ENCODE data around the gene RAB21. TPM values are rescaled to one million over a fixed set of nuclear protein-coding genes. Genes with fewer than 3 reads are reported as not detected.
A peak's percentile ranks its signal among the peaks of the same experiment; 100 is the strongest.

The RAB21 gene
- total and polyA plus RNA-seq, 2 experiments from 2014 or later: 26.6 to 38.8 TPM

DNA sequence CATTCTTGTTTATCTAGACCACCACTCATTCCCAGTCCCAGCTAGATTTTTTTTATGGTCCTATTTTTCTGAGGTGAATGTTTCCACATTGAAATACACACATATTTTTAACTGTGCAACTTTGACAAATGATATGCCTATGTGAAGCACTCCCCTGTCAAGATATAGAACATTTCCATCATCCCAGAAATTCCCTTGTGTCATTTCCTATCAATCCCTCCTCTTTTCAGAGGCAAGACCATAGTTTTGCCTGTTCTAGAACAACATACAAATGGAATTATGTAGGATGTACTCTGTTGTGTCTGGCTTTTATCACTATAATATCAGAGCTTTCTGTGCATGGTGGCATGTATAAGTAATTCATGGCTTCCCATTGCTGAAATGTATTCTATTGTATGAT, 36.1 kb upstream of the RAB21 start:
- Histone ChIP-seq H3K9ac (no peak overlapping the region), H3K79me2 (ENCODE audit: insufficient read depth) (no peaks in the 10 kb centered on the region), H3K27ac (no peak overlapping the region), H3K4me1 (ENCODE audit: insufficient read depth) (no peaks in the 10 kb centered on the region), H2AFZ (no peak overlapping the region), H3K4me3 (no peak overlapping the region), H4K20me1 (ENCODE audit: insufficient read depth) (no peaks in the 10 kb centered on the region), H3K9me2 (ENCODE audit: insufficient read depth) (no peaks in the 10 kb centered on the region), H3K4me2 (ENCODE audit: unreplicated experiment) (no peak overlapping the region), H3K9me3 (ENCODE audit: low read depth) (no peaks in the 10 kb centered on the region), H3F3A (ENCODE audit: insufficient read depth) (no peaks in the 10 kb centered on the region), H3K27me3 (replicated peaks; ENCODE audit: insufficient read depth) (no peaks in the 10 kb centered on the region), H3K36me3 (ENCODE audit: low read depth) (no peaks in the 10 kb centered on the region)
- in situ Hi-C loops (cut with MboI): no loop called here
- no peak for TF ChIP-seq EZH2 (IDR thresholded peaks at IDR 0.05; ENCODE audit: insufficient read depth, poor library complexity, severe bottlenecking)
- no peak for TF ChIP-seq EZH2phosphoT487 (IDR thresholded peaks at IDR 0.05; ENCODE audit: insufficient read depth, low read depth)
- no peak for DNase-seq

DNA sequence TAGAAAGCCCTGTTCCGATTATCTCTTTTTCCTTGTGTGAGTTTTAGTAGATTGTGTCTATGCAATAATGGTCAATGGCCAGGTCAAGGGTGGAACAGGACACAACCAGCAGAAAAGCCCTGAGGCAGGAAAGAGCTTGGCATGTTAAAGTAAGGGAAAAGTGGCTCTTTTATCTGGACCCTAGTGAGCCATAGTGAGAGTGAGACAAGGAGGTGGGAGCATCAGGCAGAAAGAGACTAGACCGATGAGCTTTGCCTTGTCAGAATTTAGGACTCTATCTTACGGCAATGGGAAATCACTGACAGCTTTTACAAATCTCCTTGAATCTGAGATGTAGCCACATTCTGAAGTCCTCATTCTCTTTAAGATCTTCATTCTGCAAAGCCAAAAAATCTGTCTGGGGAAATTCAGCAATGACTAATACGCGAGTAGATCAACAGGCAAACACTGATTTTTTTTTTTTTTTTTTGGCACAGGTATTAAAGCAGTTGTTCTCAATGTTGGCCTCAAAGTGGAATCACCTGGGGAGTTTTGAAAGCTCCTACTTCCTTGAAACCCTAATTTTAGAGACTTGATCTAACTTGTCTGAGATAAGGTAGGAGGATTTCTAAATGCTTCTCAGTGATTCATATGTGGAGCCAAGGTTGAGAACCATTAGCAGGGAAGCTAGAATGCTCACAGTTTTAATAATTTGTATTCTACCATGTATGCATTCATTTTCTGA, 34.9 kb upstream of the RAB21 start:
- no peak overlapping the region for H3K4me2 ChIP-seq (ENCODE audit: unreplicated experiment)
- H3K27me3 ChIP-seq (replicated peaks; ENCODE audit: insufficient read depth): no peaks in the 10 kb centered on the region
- H3F3A ChIP-seq (ENCODE audit: insufficient read depth): no peaks in the 10 kb centered on the region
- no peak for TF ChIP-seq EZH2phosphoT487 (IDR thresholded peaks at IDR 0.05; ENCODE audit: insufficient read depth, low read depth)
- no peak for TF ChIP-seq EZH2 (IDR thresholded peaks at IDR 0.05; ENCODE audit: insufficient read depth, poor library complexity, severe bottlenecking)
- peak; percentile 7 for DNase-seq
- H3K4me1 ChIP-seq (ENCODE audit: insufficient read depth): no peaks in the 10 kb centered on the region
- no peak overlapping the region for H3K9ac ChIP-seq
- H3K4me3 ChIP-seq: no peak overlapping the region
- H3K79me2 ChIP-seq (ENCODE audit: insufficient read depth): no peaks in the 10 kb centered on the region
- H4K20me1 ChIP-seq (ENCODE audit: insufficient read depth): no peaks in the 10 kb centered on the region
- in situ Hi-C loops (cut with MboI): no loop called here
- no peaks in the 10 kb centered on the region for H3K9me3 ChIP-seq (ENCODE audit: low read depth)
- H3K27ac ChIP-seq: no peak overlapping the region
- H3K36me3 ChIP-seq (ENCODE audit: low read depth): no peaks in the 10 kb centered on the region
- no peak overlapping the region for H2AFZ ChIP-seq
- 90 to 93% methylated on average over 5 of the region's 5 CpGs for WGBS, 2 experiments (ENCODE audit: low coverage in 1 of 2, low lambda C conversion rate in 2 of 2, missing lambda C conversion rate in 2 of 2)
- H3K9me2 ChIP-seq (ENCODE audit: insufficient read depth): no peaks in the 10 kb centered on the region

DNA sequence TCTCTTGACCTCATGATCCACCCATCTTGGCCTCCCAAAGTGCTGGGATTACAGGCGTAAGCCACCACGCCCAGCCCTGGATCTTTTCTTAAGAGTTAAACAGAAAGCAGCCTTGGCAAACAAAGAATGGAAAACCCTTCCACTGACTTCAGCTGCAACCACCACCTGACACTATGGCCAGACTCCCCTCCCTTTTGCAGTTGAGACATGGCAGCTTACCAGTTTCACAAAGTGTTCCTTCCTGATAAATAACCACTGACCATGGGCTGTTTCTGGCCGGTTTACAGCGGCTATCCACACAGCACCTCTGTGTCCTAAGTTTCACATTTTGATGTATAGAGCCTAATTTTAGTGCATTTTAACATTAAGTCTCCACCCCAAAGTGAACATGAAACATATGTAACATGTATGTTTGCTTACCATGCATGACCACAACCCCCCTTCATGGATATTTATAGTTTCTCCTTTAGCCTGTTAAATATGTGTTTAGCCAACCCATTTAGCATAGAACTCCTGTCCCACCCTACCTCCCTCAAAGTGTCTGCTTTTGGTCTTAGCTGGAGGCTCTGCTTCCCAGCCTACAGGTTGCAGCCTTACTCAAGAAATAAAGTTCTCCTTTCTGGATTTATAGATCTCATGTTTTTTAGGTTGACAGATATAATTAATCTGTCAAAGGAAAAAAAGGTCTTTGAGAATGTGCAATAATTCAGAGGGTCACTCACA, 32.7 kb upstream of the RAB21 start:
- Histone ChIP-seq H3K9me2 (ENCODE audit: insufficient read depth) (no peaks in the 10 kb centered on the region), H3K4me3 (no peak overlapping the region), H3F3A (ENCODE audit: insufficient read depth) (no peaks in the 10 kb centered on the region), H4K20me1 (ENCODE audit: insufficient read depth) (no peaks in the 10 kb centered on the region), H3K79me2 (ENCODE audit: insufficient read depth) (no peaks in the 10 kb centered on the region), H2AFZ (no peak overlapping the region), H3K9me3 (ENCODE audit: low read depth) (no peaks in the 10 kb centered on the region), H3K4me1 (ENCODE audit: insufficient read depth) (no peaks in the 10 kb centered on the region), H3K36me3 (ENCODE audit: low read depth) (no peaks in the 10 kb centered on the region), H3K4me2 (ENCODE audit: unreplicated experiment) (no peak overlapping the region), H3K27ac (no peak overlapping the region), H3K27me3 (replicated peaks; ENCODE audit: insufficient read depth) (no peaks in the 10 kb centered on the region), H3K9ac (no peak overlapping the region)
- DNase-seq: no peak
- in situ Hi-C loops (cut with MboI): no loop called here
- TF ChIP-seq EZH2phosphoT487 (IDR thresholded peaks at IDR 0.05; ENCODE audit: insufficient read depth, low read depth) (no peak), EZH2 (IDR thresholded peaks at IDR 0.05; ENCODE audit: insufficient read depth, poor library complexity, severe bottlenecking) (no peak)
- WGBS, 2 experiments (ENCODE audit: low coverage in 1 of 2, low lambda C conversion rate in 2 of 2, missing lambda C conversion rate in 2 of 2): 83 to 94% methylated on average over 4 of the region's 4 CpGs

- no peaks in the 10 kb centered on the region for H3K79me2 ChIP-seq (ENCODE audit: insufficient read depth)
Measured at GRCh38 chr12:71725011-71725410, 29.7 kb upstream of the RAB21 start.

More at GRCh38 chr12:71725011-71725410, 29.7 kb upstream of the RAB21 start:
- H3F3A ChIP-seq (ENCODE audit: insufficient read depth): no peaks in the 10 kb centered on the region
- H3K36me3 ChIP-seq (ENCODE audit: low read depth): no peaks in the 10 kb centered on the region
- no peak overlapping the region for H3K4me2 ChIP-seq (ENCODE audit: unreplicated experiment)
- peak; percentile 6 for DNase-seq
- 0 out of 2 replicates have a peak overlapping the region, but pooled peaks have one; percentile 22 for H2AFZ ChIP-seq
- H3K27me3 ChIP-seq (replicated peaks; ENCODE audit: insufficient read depth): no peaks in the 10 kb centered on the region
- no peak overlapping the region for H3K9ac ChIP-seq
- in situ Hi-C loops (cut with MboI): loop anchor here (25.0 kb wide), 1 partner anchor 313 kb away; no protein-coding TSS in a partner anchor
- no peaks in the 10 kb centered on the region for H3K9me3 ChIP-seq (ENCODE audit: low read depth)
- no peak overlapping the region for H3K4me3 ChIP-seq
- WGBS, 2 experiments (ENCODE audit: low coverage in 1 of 2, low lambda C conversion rate in 2 of 2, missing lambda C conversion rate in 2 of 2): 27 to 31% methylated on average over 3 of the region's 3 CpGs
- H3K4me1 ChIP-seq (ENCODE audit: insufficient read depth): no peaks in the 10 kb centered on the region
- no peak for TF ChIP-seq EZH2 (IDR thresholded peaks at IDR 0.05; ENCODE audit: insufficient read depth, poor library complexity, severe bottlenecking)
- no peak for TF ChIP-seq EZH2phosphoT487 (IDR thresholded peaks at IDR 0.05; ENCODE audit: insufficient read depth, low read depth)
- H4K20me1 ChIP-seq (ENCODE audit: insufficient read depth): no peaks in the 10 kb centered on the region
- no peaks in the 10 kb centered on the region for H3K9me2 ChIP-seq (ENCODE audit: insufficient read depth)
- H3K27ac ChIP-seq: no peak overlapping the region
